ENCODE data around the gene IMPG1.

DNA sequence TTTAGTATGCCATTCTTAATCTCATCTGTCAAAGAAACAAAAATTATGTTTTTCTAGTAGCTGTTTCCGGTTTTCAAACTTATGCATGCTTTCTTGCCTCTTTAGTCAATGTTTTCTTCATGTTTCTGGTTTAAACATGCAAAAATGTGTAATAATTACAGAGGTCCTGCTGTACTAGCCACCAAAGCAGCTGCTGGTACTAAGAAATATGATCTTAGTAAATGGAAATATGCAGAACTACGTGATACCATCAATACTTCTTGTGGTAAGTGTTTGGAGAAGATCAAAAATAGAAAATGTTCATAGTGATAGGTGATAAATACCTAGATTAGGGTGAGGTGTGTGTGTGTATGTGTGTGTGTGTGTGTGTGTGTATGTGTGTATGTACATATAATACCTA lies 165.0 kb downstream of the IMPG1 start:
- no peak for TF ChIP-seq CTCF (optimal IDR thresholded peaks at IDR 0.05 in 1 of 3, IDR thresholded peaks at IDR 0.05 in 1 of 3, conservative IDR thresholded peaks at IDR 0.05 in 1 of 3; ENCODE audit: extremely low read depth in 1 of 3, insufficient read depth in 2 of 3, low read length in 3 of 3)
- no peak for TF ChIP-seq EZH2 (IDR thresholded peaks at IDR 0.05; ENCODE audit: low read length)
